Measurements from ENCODE around the gene PSMD1.

- TF ChIP-seq CTCF (IDR thresholded peaks at IDR 0.05 in 2 of 3, conservative IDR thresholded peaks at IDR 0.05 in 1 of 3; ENCODE audit: borderline replicate concordance in 1 of 3, insufficient read depth in 1 of 3, low read depth in 2 of 3, low read length in 2 of 3) (no peak), POLR2AphosphoS5 (IDR thresholded peaks at IDR 0.05; ENCODE audit: low read depth, low read length) (no peak), POLR2A (IDR thresholded peaks at IDR 0.05; ENCODE audit: borderline replicate concordance, extremely low read depth, insufficient read depth, insufficient read length) (no peak)
Observed at GRCh38 chr2:231199219-231199618, 142.6 kb downstream of the PSMD1 start.
